Measurements from ENCODE around the gene EPN3.

The EPN3 gene

GRCh38 chr17:50564916-50565315, 32.4 kb downstream of the EPN3 start:
- H3K4me3 ChIP-seq (ENCODE audit: low read depth, low read length), result no peak overlapping the region

- no peak overlapping the region for H3K4me3 ChIP-seq (ENCODE audit: low read depth, low read length)
These were observed 33.1 kb downstream of the EPN3 start for GRCh38 chr17:50565402-50566350.

- H3K4me3 ChIP-seq (ENCODE audit: low read depth, low read length), result no peak overlapping the region
These were observed 34.4 kb downstream of the EPN3 start for GRCh38 chr17:50566886-50567285.

DNA sequence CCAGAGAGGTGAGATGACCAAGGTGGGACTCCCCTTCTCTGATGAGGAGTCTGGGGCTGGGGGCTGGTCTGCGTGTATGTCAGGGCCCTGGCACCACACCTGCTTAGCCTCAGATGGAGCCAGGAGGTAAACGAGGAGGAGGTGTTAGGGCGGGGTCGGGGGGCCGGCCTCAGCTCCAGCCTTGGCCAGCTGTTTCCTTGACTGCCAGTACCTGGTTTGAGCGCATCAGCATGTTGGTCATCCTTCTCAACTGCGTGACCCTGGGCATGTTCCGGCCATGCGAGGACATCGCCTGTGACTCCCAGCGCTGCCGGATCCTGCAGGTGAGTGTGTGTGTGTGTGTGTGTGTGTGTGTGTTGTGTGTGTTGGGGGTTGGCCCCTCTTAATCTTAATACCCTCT, 36.1 kb downstream of the EPN3 start:
- no peak overlapping the region for H3K4me3 ChIP-seq (ENCODE audit: low read depth, low read length)

- no peak overlapping the region for H3K4me3 ChIP-seq (ENCODE audit: low read depth, low read length)
These were observed 37.1 kb downstream of the EPN3 start for GRCh38 chr17:50569592-50569991.

GRCh38 chr17:50570032-50570431, 37.5 kb downstream of the EPN3 start:
- H3K4me3 ChIP-seq (ENCODE audit: low read depth, low read length), result no peak overlapping the region

GRCh38 chr17:50570528-50570927, 38.0 kb downstream of the EPN3 start:
- H3K4me3 ChIP-seq (ENCODE audit: low read depth, low read length), result no peak overlapping the region

- no peak overlapping the region for H3K4me3 ChIP-seq (ENCODE audit: low read depth, low read length)
These were observed 39.1 kb downstream of the EPN3 start for GRCh38 chr17:50571681-50572080.

- H3K4me3 ChIP-seq (ENCODE audit: low read depth, low read length), result no peak overlapping the region
These were observed 40.0 kb downstream of the EPN3 start for GRCh38 chr17:50572541-50572940.

DNA sequence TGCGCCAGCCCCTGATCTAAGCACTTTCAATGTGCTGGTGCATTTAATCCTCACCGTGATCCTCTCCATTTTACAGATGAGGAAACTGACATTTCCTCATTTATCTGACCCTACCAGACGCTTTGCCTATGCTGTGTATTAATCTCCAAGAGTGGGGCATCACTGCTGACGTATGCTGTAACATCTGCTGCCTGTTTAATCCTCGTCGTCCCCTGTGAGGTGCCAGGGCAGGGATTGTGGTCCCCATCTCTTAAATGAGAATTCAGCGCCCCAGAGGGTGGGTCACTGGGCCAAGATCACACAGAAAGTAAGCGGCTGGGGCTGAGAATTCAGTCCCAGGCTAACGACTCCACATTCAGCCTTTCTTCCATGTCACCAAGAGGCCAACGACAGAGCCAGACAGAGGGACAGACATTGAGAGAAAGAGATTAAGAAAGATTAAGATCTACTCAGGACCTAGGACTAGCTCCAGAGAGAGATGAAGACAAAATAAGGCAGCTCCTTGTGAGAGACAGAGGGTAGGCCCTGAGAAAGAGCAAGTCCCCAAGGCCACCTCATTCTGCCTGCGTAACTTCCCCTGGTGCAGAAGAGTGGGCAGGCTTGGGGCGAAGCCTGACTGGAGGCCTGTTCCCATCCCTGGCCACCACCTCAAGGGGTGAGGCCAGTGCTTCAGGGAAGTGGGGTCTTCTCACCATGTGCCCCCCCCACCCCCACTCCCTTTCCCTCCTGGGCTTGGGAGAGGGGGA, 41.5 kb downstream of the EPN3 start:
- H3K4me3 ChIP-seq (ENCODE audit: low read depth, low read length), result no peak overlapping the region

GRCh38 chr17:50575581-50576210, 43.2 kb downstream of the EPN3 start:
- H3K4me3 ChIP-seq (ENCODE audit: low read depth, low read length), result no peak overlapping the region

DNA sequence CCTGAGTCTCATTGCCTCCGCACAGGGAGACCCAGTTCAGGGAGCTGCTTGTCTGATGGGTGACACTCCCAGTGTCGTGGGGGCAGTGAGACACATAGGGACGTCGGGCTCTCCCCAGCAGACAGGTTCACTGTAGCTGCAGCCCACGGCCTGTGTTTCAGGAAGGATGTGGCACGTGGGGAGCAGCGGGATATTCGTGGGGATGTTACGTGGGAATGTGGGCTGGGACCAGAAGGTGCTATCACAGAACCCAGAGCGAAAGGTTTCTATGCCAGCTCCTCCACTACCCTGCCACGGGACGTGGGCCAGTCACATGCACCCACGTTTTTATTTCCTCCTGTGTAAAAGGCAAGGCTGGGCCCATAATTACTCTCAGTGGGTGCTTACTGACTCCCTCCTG, 44.3 kb downstream of the EPN3 start:
- H3K4me3 ChIP-seq (ENCODE audit: low read depth, low read length), result no peak overlapping the region

DNA sequence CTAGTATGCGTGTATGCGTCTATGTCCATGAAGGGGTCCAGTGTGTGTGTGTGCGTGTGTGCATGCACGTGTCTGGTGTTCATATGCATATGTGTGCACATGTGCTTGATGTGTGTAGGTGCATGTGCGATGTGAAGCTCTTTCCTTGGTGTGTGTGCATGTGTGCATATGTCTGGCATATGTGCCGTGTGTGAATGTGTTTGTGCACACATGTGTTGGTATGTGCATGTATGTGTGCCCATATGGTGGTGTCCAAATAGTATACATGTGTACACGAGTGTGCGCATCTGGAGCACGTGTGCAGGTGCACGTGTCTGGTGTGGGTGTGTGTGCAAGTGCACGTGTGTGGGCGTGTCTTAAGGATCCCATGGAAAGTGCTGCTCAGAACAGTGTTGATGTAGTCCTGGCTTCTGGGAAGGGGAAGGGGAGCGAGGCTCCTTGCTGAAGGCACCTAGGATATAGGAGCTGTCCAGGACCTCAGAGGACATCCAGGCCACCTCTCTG, 45.0 kb downstream of the EPN3 start:
- H3K4me3 ChIP-seq (ENCODE audit: low read depth, low read length), result no peak overlapping the region

- no peak overlapping the region for H3K4me3 ChIP-seq (ENCODE audit: low read depth, low read length)
These were observed 45.6 kb downstream of the EPN3 start for GRCh38 chr17:50578173-50578572.

GRCh38 chr17:50579399-50579798, 46.9 kb downstream of the EPN3 start:
- no peak overlapping the region for H3K4me3 ChIP-seq (ENCODE audit: low read depth, low read length)

GRCh38 chr17:50580646-50581045, 48.1 kb downstream of the EPN3 start:
- H3K4me3 ChIP-seq (ENCODE audit: low read depth, low read length), result no peak overlapping the region

- no peak overlapping the region for H3K4me3 ChIP-seq (ENCODE audit: low read depth, low read length)
These were observed 48.8 kb downstream of the EPN3 start for GRCh38 chr17:50581316-50581715.

- H3K4me3 ChIP-seq (ENCODE audit: low read depth, low read length), result no peak overlapping the region
These were observed 50.2 kb downstream of the EPN3 start for GRCh38 chr17:50582741-50583140.

DNA sequence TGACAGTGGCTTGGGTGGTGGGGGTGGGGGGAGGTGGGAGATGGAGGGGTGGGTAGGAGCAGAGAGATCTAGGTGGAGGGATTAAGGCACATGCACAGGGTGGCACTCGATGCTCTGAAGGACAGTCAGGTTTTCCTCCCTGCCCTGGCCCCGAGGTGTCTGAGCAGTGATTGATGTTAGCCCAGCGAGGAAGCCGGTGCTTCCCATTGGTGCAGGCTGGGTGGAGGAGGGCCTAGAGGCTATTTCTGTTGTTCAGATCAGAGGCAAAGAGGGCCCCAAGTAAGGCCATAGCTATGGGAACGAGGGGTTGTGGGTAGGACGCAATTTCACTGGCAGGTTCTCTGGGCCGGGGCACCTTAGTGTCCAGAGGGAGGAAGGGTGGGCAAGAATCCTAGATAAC, 51.1 kb downstream of the EPN3 start:
- no peak overlapping the region for H3K4me3 ChIP-seq (ENCODE audit: low read depth, low read length)

- no peak overlapping the region for H3K4me3 ChIP-seq (ENCODE audit: low read depth, low read length)
These were observed 51.6 kb downstream of the EPN3 start for GRCh38 chr17:50584116-50584515.

GRCh38 chr17:50584749-50585148, 52.2 kb downstream of the EPN3 start:
- no peak overlapping the region for H3K4me3 ChIP-seq (ENCODE audit: low read depth, low read length)

Measured in iPS-11a (cell line).